Activated CD8-positive, alpha-beta T cell treated with anti-CD3 and anti-CD28 coated beads, Interleukin-2, amount 10 ng/mL, durations not matched to agents 7 days and 5 days (primary cell): Measurements from ENCODE around the gene PROM2. TPM values are rescaled to one million over a fixed set of nuclear protein-coding genes. Genes with fewer than 3 reads are reported as not detected.

ENCODE experiments used
- ATAC-seq: fragments of 150-1000 bp; cut with Tn5 transposase; one replicate; pipeline ENCODE4 v1.10.0; 2021; ENCODE audit warnings: moderate library complexity
- CTCF ChIA-PET: fragments of 350-600 bp; sonication (Branson Sonifier 250); formaldehyde crosslinking; loops from one replicate; lab custom pipeline; 2021; ENCODE audit warnings: antibody characterized with exemption; lab: Charles Lee
- POLR2A ChIA-PET: fragments of 350-600 bp; sonication (Branson Sonifier 250); formaldehyde crosslinking; loops from one replicate; lab custom pipeline; 2021; ENCODE audit warnings: antibody characterized with exemption; lab: Charles Lee
- DNase-seq: peaks from one replicate; pipeline ENCODE4 v3.0.0-alpha.2; 2020
- H3K27ac Mint-ChIP-seq: one replicate; pipeline ENCODE4 v1.8.0; 2021; ENCODE audit warnings: mild to moderate bottlenecking, mixed read lengths
- H3K27me3 Mint-ChIP-seq: one replicate; pipeline ENCODE4 v1.8.0; 2021; ENCODE audit warnings: low read depth, mixed read lengths
- H3K36me3 Mint-ChIP-seq: one replicate; pipeline ENCODE4 v1.8.0; 2021; ENCODE audit warnings: low read depth, mixed read lengths
- H3K4me1 Mint-ChIP-seq: one replicate; pipeline ENCODE4 v1.8.0; 2021; ENCODE audit warnings: low read depth, mixed read lengths
- H3K4me3 Mint-ChIP-seq: one replicate; pipeline ENCODE4 v1.8.0; 2021; ENCODE audit warnings: mild to moderate bottlenecking, mixed read lengths
- H3K9me3 Mint-ChIP-seq: one replicate; pipeline ENCODE4 v1.8.0; 2022; ENCODE audit warnings: mixed read lengths; ENCODE audit not compliant: insufficient read depth
- total RNA-seq, 2 experiments: library from RNA; stranded (reverse); gene quantifications; one replicate each; pipeline ENCODE4 v1.2.3, GENCODE V29; 2021

PROM2 gene
- total RNA-seq, 2 experiments from 2014 or later: 0.34 to 0.47 TPM

DNA sequence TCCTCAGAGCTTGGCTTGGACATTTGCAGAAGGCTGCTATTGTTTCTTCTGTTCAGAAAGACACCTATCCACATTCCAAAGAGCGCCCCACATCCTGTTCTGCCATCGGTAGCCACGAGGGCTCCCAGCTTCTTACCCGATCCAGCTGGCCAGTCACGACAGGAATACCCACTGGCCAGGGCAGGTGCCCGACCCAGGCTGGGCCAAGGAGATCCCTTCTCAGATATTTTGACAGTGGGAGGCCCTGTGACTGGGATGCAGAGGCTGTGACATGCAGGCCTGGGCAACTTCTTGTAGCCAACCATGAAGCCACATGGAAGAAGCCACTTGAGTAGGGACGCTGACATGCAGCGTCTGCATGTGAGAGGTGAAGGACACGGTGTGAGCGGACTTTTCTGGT lies 57.4 kb downstream of the PROM2 start:
- Mint-ChIP-seq H3K27me3 (peaks cover 12% of the 10 kb centered on the region), H3K36me3 (no peaks in the 10 kb centered on the region), H3K4me3 (no peak overlapping the region), H3K27ac (no peak overlapping the region), H3K9me3 (no peaks in the 10 kb centered on the region), H3K4me1 (no peaks in the 10 kb centered on the region)
- no peak for ATAC-seq
- CTCF ChIA-PET: no interaction called here
- POLR2A ChIA-PET: no interaction called here
- DNase-seq: no peak

DNA sequence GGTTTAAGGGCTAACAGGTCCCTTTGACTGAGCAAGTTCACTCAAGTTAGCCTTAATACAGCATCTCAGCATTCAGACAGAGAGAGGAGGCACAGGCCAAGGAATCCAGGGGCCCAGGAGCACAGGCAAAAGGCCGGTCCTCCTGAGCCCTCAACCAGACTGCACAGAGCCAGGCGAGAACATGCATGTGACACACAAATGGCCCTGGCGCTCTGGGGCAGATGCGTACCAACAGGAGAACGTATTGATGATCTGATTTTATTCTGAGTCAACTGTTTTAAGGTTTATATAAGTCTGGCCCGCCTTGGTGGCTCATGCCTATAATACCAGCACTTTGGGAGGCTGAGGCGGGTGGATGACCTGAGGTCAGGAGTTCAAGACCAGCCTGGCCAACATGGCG lies 57.8 kb downstream of the PROM2 start:
- ChIA-PET POLR2A (no interaction called here), CTCF (no interaction called here)
- Mint-ChIP-seq H3K4me3 (no peak overlapping the region), H3K4me1 (no peaks in the 10 kb centered on the region), H3K9me3 (no peaks in the 10 kb centered on the region), H3K36me3 (no peaks in the 10 kb centered on the region), H3K27me3 (peaks cover 12% of the 10 kb centered on the region), H3K27ac (no peak overlapping the region)
- ATAC-seq: no peak
- DNase-seq: no peak

DNA sequence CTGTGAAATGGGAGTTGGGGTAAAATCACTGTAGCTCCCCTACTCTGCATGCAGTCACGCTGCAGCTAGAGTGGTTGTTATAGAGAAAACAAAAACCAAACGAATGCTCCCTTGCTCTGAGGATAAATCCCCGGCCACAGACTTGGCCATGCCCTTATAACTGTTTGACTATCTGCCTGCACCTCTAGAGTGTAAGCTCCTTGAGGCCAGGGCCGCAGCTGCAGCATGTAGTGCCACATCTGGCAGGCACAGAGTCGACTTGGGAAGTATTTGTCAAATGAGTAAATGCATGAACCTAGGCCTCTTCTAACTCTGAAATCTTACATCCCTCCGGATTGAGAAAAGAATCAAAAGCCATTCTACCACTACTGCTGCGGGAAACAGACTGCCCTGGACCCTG lies 58.8 kb downstream of the PROM2 start:
- Mint-ChIP-seq H3K27me3 (peaks cover 12% of the 10 kb centered on the region), H3K4me1 (no peaks in the 10 kb centered on the region), H3K27ac (no peak overlapping the region), H3K9me3 (no peaks in the 10 kb centered on the region), H3K36me3 (no peaks in the 10 kb centered on the region), H3K4me3 (no peak overlapping the region)
- CTCF ChIA-PET: no interaction called here
- POLR2A ChIA-PET: no interaction called here
- no peak for ATAC-seq
- DNase-seq: no peak

DNA sequence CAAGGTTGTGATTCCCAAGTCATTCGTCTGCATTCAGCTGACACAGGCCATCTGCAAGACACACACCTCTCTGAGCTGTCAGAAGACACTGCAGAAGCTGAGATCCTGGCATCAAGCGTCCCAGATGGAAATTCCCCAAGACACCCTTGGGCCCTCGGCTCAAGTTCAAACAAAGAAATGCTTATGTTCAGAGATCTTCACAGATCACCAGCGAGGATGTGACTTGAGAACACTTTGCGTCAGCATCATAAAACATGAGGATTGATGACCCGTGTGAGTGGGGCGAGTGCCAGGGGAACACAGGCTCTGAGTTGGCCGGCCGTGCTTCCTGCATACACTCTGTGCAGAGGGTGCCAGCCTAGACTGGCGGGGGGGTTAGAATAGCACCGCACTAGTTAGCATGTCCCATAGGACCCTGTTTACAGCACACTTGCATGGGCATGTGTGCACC lies 59.7 kb downstream of the PROM2 start:
- CTCF ChIA-PET: no interaction called here
- no peaks in the 10 kb centered on the region for H3K9me3 Mint-ChIP-seq
- ATAC-seq (no peak), DNase-seq (no peak)
- no peak overlapping the region for H3K27ac Mint-ChIP-seq
- H3K36me3 Mint-ChIP-seq: no peaks in the 10 kb centered on the region
- POLR2A ChIA-PET: no interaction called here
- no peak overlapping the region for H3K4me3 Mint-ChIP-seq
- H3K4me1 Mint-ChIP-seq: no peaks in the 10 kb centered on the region
- peaks cover 12% of the 10 kb centered on the region for H3K27me3 Mint-ChIP-seq

DNA sequence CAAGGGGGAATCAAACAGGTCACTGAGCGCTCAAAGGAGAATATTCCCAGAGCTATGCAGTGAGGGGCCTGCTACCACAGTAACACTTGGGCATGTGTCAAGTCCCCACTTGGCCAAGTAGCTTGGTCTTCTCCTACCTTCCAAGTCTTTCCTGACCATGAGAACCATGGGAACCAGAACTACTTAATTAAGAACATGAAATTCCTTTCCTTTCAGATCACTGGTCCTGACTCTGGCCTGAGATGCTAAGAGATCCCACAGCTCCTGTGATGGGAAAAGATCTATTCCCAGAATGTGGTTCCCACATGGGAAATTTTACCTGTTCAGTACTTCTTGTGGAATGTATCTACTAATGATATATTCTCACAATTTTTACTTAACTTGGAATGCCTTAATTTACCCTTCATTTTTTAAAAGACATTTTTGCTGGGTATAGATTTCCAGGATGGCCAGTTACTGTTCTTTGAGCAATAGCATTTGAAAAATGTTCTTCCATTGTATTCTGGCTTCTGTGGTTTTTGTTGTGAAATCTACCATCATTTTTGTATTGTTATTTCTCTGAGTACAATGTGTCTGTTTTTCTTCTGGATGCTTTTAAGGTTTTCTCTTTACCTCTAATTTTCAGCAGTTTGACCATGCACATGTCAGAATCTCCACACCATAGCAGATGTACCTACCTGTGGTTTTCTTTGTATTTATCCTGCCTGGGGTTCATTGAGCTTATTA lies 60.8 kb downstream of the PROM2 start:
- ATAC-seq (no peak), DNase-seq (no peak)
- H3K4me1 Mint-ChIP-seq: no peaks in the 10 kb centered on the region
- no peaks in the 10 kb centered on the region for H3K36me3 Mint-ChIP-seq
- no peak overlapping the region for H3K27ac Mint-ChIP-seq
- POLR2A ChIA-PET: no interaction called here
- H3K9me3 Mint-ChIP-seq: no peaks in the 10 kb centered on the region
- CTCF ChIA-PET: no interaction called here
- H3K4me3 Mint-ChIP-seq: no peak overlapping the region
- H3K27me3 Mint-ChIP-seq: peaks cover 12% of the 10 kb centered on the region

DNA sequence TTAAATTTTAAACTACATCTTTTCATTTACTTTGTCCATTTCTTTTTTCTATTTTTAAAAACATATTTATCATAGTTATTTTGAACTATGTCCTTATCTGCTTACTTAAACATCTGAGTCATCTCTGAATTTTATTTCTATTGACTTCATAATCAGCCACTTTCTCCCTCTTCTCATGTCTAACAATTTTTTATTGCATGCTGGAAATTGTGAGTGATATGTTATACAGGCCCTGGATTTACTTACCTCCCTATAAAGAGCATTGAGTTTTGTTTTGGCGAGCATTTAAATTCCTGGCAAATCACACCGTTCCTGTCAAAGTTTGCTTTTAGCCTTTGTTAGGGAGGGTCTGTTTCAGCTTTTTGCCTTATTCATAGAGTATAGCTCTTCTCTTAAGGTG lies 62.2 kb downstream of the PROM2 start:
- no peak for ATAC-seq
- no peak for DNase-seq
- peaks cover 12% of the 10 kb centered on the region for H3K27me3 Mint-ChIP-seq
- POLR2A ChIA-PET: no interaction called here
- no peak overlapping the region for H3K27ac Mint-ChIP-seq
- CTCF ChIA-PET: no interaction called here
- no peaks in the 10 kb centered on the region for H3K9me3 Mint-ChIP-seq
- no peak overlapping the region for H3K4me3 Mint-ChIP-seq
- no peaks in the 10 kb centered on the region for H3K36me3 Mint-ChIP-seq
- H3K4me1 Mint-ChIP-seq: no peaks in the 10 kb centered on the region

DNA sequence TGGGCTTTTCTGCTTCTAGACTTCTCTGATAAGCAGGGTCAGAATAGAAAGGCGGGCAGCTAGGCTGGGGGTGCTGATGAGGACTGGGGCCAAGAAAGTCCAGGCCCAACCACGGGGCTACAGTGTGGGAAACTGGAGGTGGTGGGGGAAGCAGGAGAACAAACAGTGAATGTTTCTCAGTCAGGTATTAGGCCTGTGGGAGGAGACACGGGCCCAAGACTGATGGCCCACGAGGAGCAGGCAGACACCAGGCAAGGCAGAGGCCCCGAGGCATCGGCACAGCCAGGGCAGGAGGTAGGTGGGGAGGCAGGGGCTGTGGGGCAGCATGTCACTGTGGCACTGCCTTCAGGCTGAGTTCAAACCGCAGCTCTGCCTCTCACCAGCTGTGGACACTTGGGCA lies 63.6 kb downstream of the PROM2 start:
- Mint-ChIP-seq H3K27me3 (peaks cover 14% of the 10 kb centered on the region), H3K4me3 (no peak overlapping the region), H3K27ac (no peak overlapping the region), H3K4me1 (no peaks in the 10 kb centered on the region), H3K9me3 (no peaks in the 10 kb centered on the region), H3K36me3 (no peaks in the 10 kb centered on the region)
- ChIA-PET POLR2A (no interaction called here), CTCF (no interaction called here)
- ATAC-seq (no peak), DNase-seq (no peak)

Other genes starting within 250 kb of the PROM2 start
- gene MAL, start 248.7 kb upstream of the PROM2 start, total RNA-seq: 100 to 1,000 TPM; 188 to 206 TPM
- 10 to 100 TPM; 79.8 to 83.3 TPM for gene MRPS5, start 152.6 kb upstream of the PROM2 start, total RNA-seq
- gene ZNF514, start 114.6 kb upstream of the PROM2 start, total RNA-seq: 10 to 100 TPM; 16.3 to 17.4 TPM
- gene ZNF2, start 108.6 kb upstream of the PROM2 start, total RNA-seq: 1 to 10 TPM; 4.5 to 5.0 TPM
- 1 to 10 TPM; 3.8 to 3.9 TPM for gene ZNF892, start 66.9 kb upstream of the PROM2 start, total RNA-seq
- not detected for gene KCNIP3, start 22.9 kb downstream of the PROM2 start, total RNA-seq
- gene FAHD2A, start 128.3 kb downstream of the PROM2 start, total RNA-seq: 10 to 100 TPM; 29.2 to 30.5 TPM
- gene TRIM43B, start 210.3 kb downstream of the PROM2 start, total RNA-seq: not detected